SK-N-SH treated with all-trans-retinoic acid at 6 μM for 48 hours (cell line): ENCODE measurements around the gene TNFRSF8.

ENCODE experiments used
- ATAC-seq: fragments of 200-7000 bp; cut with Tn5 transposase; 3 replicates; pipeline ENCODE4 v1.9.1; 2020; ENCODE audit warnings: mild to moderate bottlenecking, moderate library complexity
- ARNTL ChIP-seq: fragments of 450-650 bp; formaldehyde crosslinking; IDR thresholded peaks from 2 replicates; pipeline ENCODE4 v1.5.0; 2020; ENCODE audit warnings: low read depth, mild to moderate bottlenecking, moderate library complexity, borderline replicate concordance
- BACH2 ChIP-seq: fragments of 250-450 bp; sonication (Bioruptor Pico); IDR thresholded peaks from 2 replicates; pipeline ENCODE4 v1.9.0; 2021; ENCODE audit warnings: mild to moderate bottlenecking, borderline replicate concordance
- CSRNP3 ChIP-seq: fragments of 250-450 bp; sonication (Bioruptor Pico); IDR thresholded peaks from 2 replicates; pipeline ENCODE4 v1.5.1; 2021; ENCODE audit warnings: mild to moderate bottlenecking, moderate library complexity
- ESRRG ChIP-seq: fragments of 250-450 bp; sonication (Bioruptor Pico); IDR thresholded peaks from 2 replicates; pipeline ENCODE4 v1.6.1; 2021; ENCODE audit warnings: mild to moderate bottlenecking
- GLIS3 ChIP-seq: fragments of 250-450 bp; sonication (Bioruptor Pico); IDR thresholded peaks from 2 replicates; pipeline ENCODE4 v1.5.0; 2020; ENCODE audit warnings: mild to moderate bottlenecking, moderate library complexity
- ISL1 ChIP-seq: fragments of 250-450 bp; sonication (Bioruptor Pico); IDR thresholded peaks from 2 replicates; pipeline ENCODE4 v2.1.2; 2022; ENCODE audit warnings: mild to moderate bottlenecking, moderate library complexity
- PATZ1 ChIP-seq: fragments of 250-450 bp; sonication (Bioruptor Pico); IDR thresholded peaks from 2 replicates; pipeline ENCODE4 v1.8.0; 2020; ENCODE audit warnings: mild to moderate bottlenecking, moderate library complexity, borderline replicate concordance
- POU6F1 ChIP-seq: fragments of 250-450 bp; sonication (Bioruptor Pico); IDR thresholded peaks from 2 replicates; pipeline ENCODE4 v1.8.0; 2021; ENCODE audit warnings: low read depth, mild to moderate bottlenecking, moderate library complexity, borderline replicate concordance
- RARB ChIP-seq: fragments of 250-450 bp; sonication (Bioruptor Pico); IDR thresholded peaks from 2 replicates; pipeline ENCODE4 v1.8.0; 2021; ENCODE audit warnings: mild to moderate bottlenecking, moderate library complexity
- SNAI2 ChIP-seq: fragments of 250-450 bp; sonication (Bioruptor Pico); IDR thresholded peaks from 2 replicates; pipeline ENCODE4 v1.5.0; 2020; ENCODE audit warnings: mild to moderate bottlenecking, moderate library complexity
- TCF4 ChIP-seq: fragments of 250-450 bp; sonication (Bioruptor Pico); IDR thresholded peaks from 2 replicates; pipeline ENCODE4 v1.8.0; 2021; ENCODE audit warnings: mild to moderate bottlenecking, moderate library complexity, borderline replicate concordance
- TOX ChIP-seq: fragments of 250-450 bp; sonication (Bioruptor Pico); IDR thresholded peaks from 2 replicates; pipeline ENCODE4 v1.8.0; 2021; ENCODE audit warnings: mild to moderate bottlenecking, moderate library complexity, borderline replicate concordance
- TSHZ2 ChIP-seq: fragments of 250-450 bp; sonication (Bioruptor Pico); IDR thresholded peaks from 2 replicates; pipeline ENCODE4 v1.5.0; 2020; ENCODE audit warnings: mild to moderate bottlenecking, moderate library complexity
- ZC3H10 ChIP-seq: fragments of 250-450 bp; sonication (Bioruptor Pico); IDR thresholded peaks from 2 replicates; pipeline ENCODE4 v1.5.1; 2021; ENCODE audit warnings: mild to moderate bottlenecking, moderate library complexity
- ZFP3 ChIP-seq: fragments of 250-450 bp; sonication (Bioruptor Pico); IDR thresholded peaks from 2 replicates; pipeline ENCODE4 v1.5.0; 2020; ENCODE audit warnings: mild to moderate bottlenecking, moderate library complexity
- ZFP30 ChIP-seq: fragments of 450-650 bp; formaldehyde crosslinking; IDR thresholded peaks from 2 replicates; pipeline ENCODE4 v1.5.0; 2022; ENCODE audit warnings: mild to moderate bottlenecking, moderate library complexity
- ZNF565 ChIP-seq: fragments of 450-650 bp; formaldehyde crosslinking; conservative IDR thresholded peaks from 2 replicates; pipeline ENCODE4 v1.5.0; 2020; ENCODE audit warnings: low read depth, mild to moderate bottlenecking, moderate library complexity
- ZNF70 ChIP-seq: fragments of 450-650 bp; formaldehyde crosslinking; IDR thresholded peaks from 2 replicates; pipeline ENCODE4 v1.5.0; 2020; ENCODE audit warnings: mild to moderate bottlenecking, moderate library complexity
- ZNF8 ChIP-seq: fragments of 450-650 bp; formaldehyde crosslinking; IDR thresholded peaks from 2 replicates; pipeline ENCODE4 v1.5.0; 2020; ENCODE audit warnings: mild to moderate bottlenecking, moderate library complexity

TNFRSF8 gene

GRCh38 chr1:12095452-12096263, 32.6 kb downstream of the TNFRSF8 start (continued):
- TF ChIP-seq ARNTL (no peak), ESRRG (no peak), ZNF565 (no peak), TCF4 (CRISPR knock-in tag) (no peak)
- TF ChIP-seq, all 23 proteins: peak for 0

- no peak for ATAC-seq
- TF ChIP-seq SNAI2 (CRISPR knock-in tag) (no peak), PATZ1 (no peak), ZNF8 (CRISPR knock-in tag) (no peak), ARNTL (no peak), ZFP30 (no peak), GLIS3 (CRISPR knock-in tag) (no peak), ESRRG (no peak), TCF4 (CRISPR knock-in tag) (no peak), TOX (no peak), ZNF70 (CRISPR knock-in tag) (no peak)
Observed at GRCh38 chr1:12096615-12097014, 33.5 kb downstream of the TNFRSF8 start.

- TF ChIP-seq SNAI2 (CRISPR knock-in tag) (no peak), ESRRG (no peak), CSRNP3 (CRISPR knock-in tag) (no peak), TCF4 (CRISPR knock-in tag) (no peak), ZFP3 (no peak), PATZ1 (no peak), BACH2 (CRISPR knock-in tag) (no peak), ZC3H10 (no peak), ZNF70 (CRISPR knock-in tag) (no peak), TSHZ2 (no peak), ZNF8 (CRISPR knock-in tag) (no peak), RARB (no peak), ISL1 (CRISPR knock-in tag) (no peak), ZNF565 (no peak), TOX (no peak), POU6F1 (CRISPR knock-in tag) (no peak)
- ATAC-seq: no peak
Observed at GRCh38 chr1:12097321-12097720, 34.2 kb downstream of the TNFRSF8 start.

GRCh38 chr1:12098786-12099185, 35.7 kb downstream of the TNFRSF8 start:
- TF ChIP-seq ZNF70 (CRISPR knock-in tag) (no peak), PATZ1 (no peak), TOX (no peak)
- ATAC-seq: no peak
